D721Med (cell line): ENCODE measurements around the gene TBC1D1.
A peak's percentile ranks its signal among the peaks of the same experiment; 100 is the strongest.

Source experiments
- DNase-seq: peaks from one replicate; pipeline ENCODE4 v3.0.0; 2011; ENCODE audit warnings: low spot score; ENCODE audit not compliant: insufficient read length
- FAIRE-seq: peaks from 2 replicates; lab custom pipeline; 2011; peaks lifted over from hg19 to GRCh38; lab: Jason Lieb, UNC
- CTCF ChIP-seq: IDR thresholded peaks from 2 replicates; pipeline ENCODE4 v1.5.1; 2012; ENCODE audit warnings: mild to moderate bottlenecking, control low read depth; ENCODE audit not compliant: insufficient read depth; ENCODE audit errors: missing control alignments

The TBC1D1 gene

GRCh38 chr4:38025665-38026064 lies 134.8 kb downstream of the TBC1D1 start:
- no peak for DNase-seq
- FAIRE-seq, result no peak
- no peak for TF ChIP-seq CTCF

- FAIRE-seq (no peak), DNase-seq (no peak)
- TF ChIP-seq CTCF, result no peak
Measured at GRCh38 chr4:38026158-38026740, 135.4 kb downstream of the TBC1D1 start.

- no peak for TF ChIP-seq CTCF
- no peak for DNase-seq
- no peak for FAIRE-seq
Measured at GRCh38 chr4:38030023-38030422, 139.1 kb downstream of the TBC1D1 start.

- no peak for DNase-seq
- peak; percentile 63 for FAIRE-seq
- TF ChIP-seq CTCF, result peak; percentile 81
Measured at GRCh38 chr4:38034986-38035882, 144.3 kb downstream of the TBC1D1 start.

GRCh38 chr4:38036548-38036947 lies 145.7 kb downstream of the TBC1D1 start:
- FAIRE-seq, result no peak
- DNase-seq, result no peak
- TF ChIP-seq CTCF, result no peak

- DNase-seq (no peak), FAIRE-seq (no peak)
- no peak for TF ChIP-seq CTCF
Measured at GRCh38 chr4:38037612-38038011, 146.7 kb downstream of the TBC1D1 start.

- FAIRE-seq (no peak), DNase-seq (no peak)
- TF ChIP-seq CTCF, result no peak
Measured at GRCh38 chr4:38040619-38041018, 149.7 kb downstream of the TBC1D1 start.
